Osteoblast (primary cell): ENCODE results near the gene CDK5RAP2. TPM values are rescaled to one million over a fixed set of nuclear protein-coding genes. Genes with fewer than 3 reads are reported as not detected.
A peak's percentile ranks its signal among the peaks of the same experiment; 100 is the strongest.

Source experiments
- DNase-seq: peaks from one replicate; pipeline ENCODE4 v3.0.0; 2011; ENCODE audit warnings: low spot score, mixed read lengths; ENCODE audit not compliant: insufficient read length; ENCODE audit errors: missing footprints
- H2AFZ ChIP-seq: 2 replicates; pipeline ENCODE4 v1.6.0; 2011; ENCODE audit warnings: mild to moderate bottlenecking, low read length
- H3K27ac ChIP-seq: 2 replicates; pipeline ENCODE4 v1.5.1; 2011; ENCODE audit warnings: mild to moderate bottlenecking, low read depth, low read length, moderate library complexity
- H3K27me3 ChIP-seq: 2 replicates; pipeline ENCODE4 v1.6.0; 2012; ENCODE audit warnings: mild to moderate bottlenecking, control low read depth, inconsistent platforms, low read length, moderate library complexity; ENCODE audit not compliant: insufficient read depth
- H3K36me3 ChIP-seq: 2 replicates; pipeline ENCODE4 v1.5.1; 2011; ENCODE audit warnings: mild to moderate bottlenecking, low read length, control low read depth, moderate library complexity; ENCODE audit not compliant: insufficient read depth
- H3K4me1 ChIP-seq: 2 replicates; pipeline ENCODE4 v1.5.1; 2011; ENCODE audit warnings: mild to moderate bottlenecking, low read length, control low read depth, moderate library complexity; ENCODE audit not compliant: insufficient read depth
- H3K4me2 ChIP-seq: 2 replicates; pipeline ENCODE4 v1.6.0; 2011; ENCODE audit warnings: mild to moderate bottlenecking, low read length; ENCODE audit not compliant: insufficient read depth
- H3K4me3 ChIP-seq: fragments of 200-600 bp; sonication (generic); 3 replicates; pipeline ENCODE4 v1.5.1; 2012; ENCODE audit warnings: mild to moderate bottlenecking, low read length, inconsistent platforms; ENCODE audit not compliant: insufficient read depth
- H3K79me2 ChIP-seq: 2 replicates; pipeline ENCODE4 v1.6.0; 2012; ENCODE audit warnings: mild to moderate bottlenecking, low read length, control low read depth, inconsistent platforms; ENCODE audit not compliant: insufficient read depth
- H3K9me3 ChIP-seq: 2 replicates; pipeline ENCODE4 v1.5.1; 2011; ENCODE audit warnings: low read depth, low read length, control low read depth
- H4K20me1 ChIP-seq: 2 replicates; pipeline ENCODE4 v1.6.0; 2012; ENCODE audit warnings: mild to moderate bottlenecking, low read length, control low read depth; ENCODE audit not compliant: insufficient read depth
- CTCF ChIP-seq: IDR thresholded peaks from 2 replicates; pipeline ENCODE4 v1.5.1; 2011; ENCODE audit warnings: mild to moderate bottlenecking, low read depth, low read length, moderate library complexity; ENCODE audit errors: extremely low read depth
- total RNA-seq: library from RNA; depleted of rRNA; stranded (reverse); fragments of >200 nt; gene quantifications from 2 replicates; pipeline ENCODE4 v1.2.3, GENCODE V29; 2012

The CDK5RAP2 gene
- total RNA-seq, 1 donor = 59.7 TPM

- peak overlapping the region; percentile 17 for H2AFZ ChIP-seq
- H4K20me1 ChIP-seq = no peaks in the 10 kb centered on the region
- no peak overlapping the region for H3K4me2 ChIP-seq
- no peaks in the 10 kb centered on the region for H3K9me3 ChIP-seq
- H3K36me3 ChIP-seq = no peaks in the 10 kb centered on the region
- DNase-seq = no peak
- no peak overlapping the region for H3K4me3 ChIP-seq
- no peak overlapping the region for H3K27ac ChIP-seq
- no peaks in the 10 kb centered on the region for H3K79me2 ChIP-seq
- TF ChIP-seq CTCF = no peak
- H3K27me3 ChIP-seq = no peaks in the 10 kb centered on the region
- peaks cover 27% of the 10 kb centered on the region for H3K4me1 ChIP-seq
Measured at GRCh38 chr9:120363697-120364096, 216.3 kb downstream of the CDK5RAP2 start.

DNA sequence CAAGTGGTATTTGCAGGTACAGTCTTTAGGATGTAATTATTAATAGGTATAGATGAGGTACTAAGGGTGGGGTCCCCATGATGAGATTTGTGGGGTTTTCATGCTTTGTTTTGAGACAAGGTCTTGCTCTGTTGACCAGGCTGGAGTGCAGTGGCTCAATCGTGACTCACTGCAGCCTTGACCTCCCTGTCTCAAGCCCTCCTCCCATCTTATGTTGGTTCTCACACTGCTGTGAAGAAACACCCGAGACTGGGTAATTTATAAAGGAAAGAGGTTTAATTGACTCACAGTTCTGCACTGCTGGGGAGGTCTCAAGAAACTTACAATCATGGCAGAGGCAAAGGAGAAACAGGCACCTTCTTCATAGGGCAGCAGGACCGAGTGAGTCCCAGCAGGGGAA lies 217.5 kb downstream of the CDK5RAP2 start:
- TF ChIP-seq CTCF = no peak
- Histone ChIP-seq H3K27me3 (no peaks in the 10 kb centered on the region), H3K4me2 (no peak overlapping the region), H4K20me1 (no peaks in the 10 kb centered on the region), H3K79me2 (no peaks in the 10 kb centered on the region), H3K27ac (no peak overlapping the region), H3K4me3 (no peak overlapping the region), H3K36me3 (no peaks in the 10 kb centered on the region), H2AFZ (peak overlapping the region; percentile 45), H3K9me3 (no peaks in the 10 kb centered on the region), H3K4me1 (peaks cover 27% of the 10 kb centered on the region)
- no peak for DNase-seq

DNA sequence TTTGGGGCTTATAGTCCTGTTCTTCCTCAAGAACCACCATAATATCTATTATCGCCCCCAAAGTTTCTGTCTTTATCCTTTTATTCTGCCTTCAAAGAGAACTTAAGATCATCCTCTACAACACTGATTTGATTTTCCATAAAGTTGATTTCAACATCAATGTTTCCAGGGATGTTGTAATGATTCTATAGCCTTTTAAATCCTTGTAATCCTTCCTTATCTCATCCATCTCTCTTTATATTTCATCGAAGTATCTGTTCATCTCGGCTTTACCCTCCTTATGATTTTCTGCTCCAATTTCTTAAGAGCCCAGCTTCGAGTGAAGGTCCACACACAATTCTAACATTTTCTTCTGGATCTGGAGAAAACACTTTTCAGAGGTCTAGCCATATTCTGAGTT lies 218.4 kb downstream of the CDK5RAP2 start:
- Histone ChIP-seq H3K4me1 (peaks cover 22% of the 10 kb centered on the region), H3K36me3 (no peaks in the 10 kb centered on the region), H3K9me3 (no peaks in the 10 kb centered on the region), H3K27ac (no peak overlapping the region), H2AFZ (no peak overlapping the region), H4K20me1 (no peaks in the 10 kb centered on the region), H3K79me2 (no peaks in the 10 kb centered on the region), H3K27me3 (no peaks in the 10 kb centered on the region), H3K4me3 (no peak overlapping the region), H3K4me2 (no peak overlapping the region)
- TF ChIP-seq CTCF = no peak
- DNase-seq = no peak

DNA sequence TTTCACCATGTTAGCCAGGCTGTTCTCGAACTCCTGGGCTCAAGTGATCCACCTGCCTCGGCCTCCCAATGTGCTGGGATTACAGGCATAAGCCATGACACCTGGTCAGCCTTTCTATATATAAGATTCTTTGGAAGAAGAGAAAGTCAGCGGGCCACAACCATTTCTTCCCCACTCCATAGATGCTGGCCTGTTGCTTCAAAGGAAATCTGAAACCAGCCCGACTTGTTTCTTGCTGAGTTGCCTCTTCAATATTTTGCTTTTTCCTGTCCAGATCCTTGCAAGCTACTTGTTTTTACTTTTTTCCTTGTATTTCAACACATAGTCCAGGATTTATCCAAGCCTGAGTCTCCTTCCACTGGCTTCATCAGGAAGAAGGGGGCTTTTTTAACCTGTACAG lies 219.5 kb downstream of the CDK5RAP2 start:
- no peak overlapping the region for H3K4me3 ChIP-seq

More for the DNA sequence above, 219.5 kb downstream of the CDK5RAP2 start:
- H3K27ac ChIP-seq = no peak overlapping the region
- H3K4me2 ChIP-seq = no peak overlapping the region
- H3K27me3 ChIP-seq = no peaks in the 10 kb centered on the region
- peaks cover 12% of the 10 kb centered on the region for H3K4me1 ChIP-seq
- no peak for TF ChIP-seq CTCF
- no peaks in the 10 kb centered on the region for H3K79me2 ChIP-seq
- DNase-seq = no peak
- no peaks in the 10 kb centered on the region for H3K36me3 ChIP-seq
- H4K20me1 ChIP-seq = no peaks in the 10 kb centered on the region
- no peak overlapping the region for H2AFZ ChIP-seq
- no peaks in the 10 kb centered on the region for H3K9me3 ChIP-seq
